HG03432 (cell line): ENCODE results near the gene GSTA3.
"Not testable (repeated sequence)": the region's sequence is repeated elsewhere in the genome, so short reads cannot be mapped to it uniquely, and the experiment has no call there.

Experiments used
- ATAC-seq: cut with Tn5 transposase; IDR thresholded peaks from one replicate; pipeline ENCODE4 v1.9.1; 2021; ENCODE audit warnings: mild to moderate bottlenecking, moderate library complexity; ENCODE audit not compliant: unreplicated experiment

The GSTA3 gene

GRCh38 chr6:52909531-52909930 lies at the start of gene GSTA3:
TSS of gene GSTA3 (minus strand) at chr6:52909698. CDS start at chr6:52905834, 3,864 bp downstream.
- ATAC-seq, result no peak

DNA sequence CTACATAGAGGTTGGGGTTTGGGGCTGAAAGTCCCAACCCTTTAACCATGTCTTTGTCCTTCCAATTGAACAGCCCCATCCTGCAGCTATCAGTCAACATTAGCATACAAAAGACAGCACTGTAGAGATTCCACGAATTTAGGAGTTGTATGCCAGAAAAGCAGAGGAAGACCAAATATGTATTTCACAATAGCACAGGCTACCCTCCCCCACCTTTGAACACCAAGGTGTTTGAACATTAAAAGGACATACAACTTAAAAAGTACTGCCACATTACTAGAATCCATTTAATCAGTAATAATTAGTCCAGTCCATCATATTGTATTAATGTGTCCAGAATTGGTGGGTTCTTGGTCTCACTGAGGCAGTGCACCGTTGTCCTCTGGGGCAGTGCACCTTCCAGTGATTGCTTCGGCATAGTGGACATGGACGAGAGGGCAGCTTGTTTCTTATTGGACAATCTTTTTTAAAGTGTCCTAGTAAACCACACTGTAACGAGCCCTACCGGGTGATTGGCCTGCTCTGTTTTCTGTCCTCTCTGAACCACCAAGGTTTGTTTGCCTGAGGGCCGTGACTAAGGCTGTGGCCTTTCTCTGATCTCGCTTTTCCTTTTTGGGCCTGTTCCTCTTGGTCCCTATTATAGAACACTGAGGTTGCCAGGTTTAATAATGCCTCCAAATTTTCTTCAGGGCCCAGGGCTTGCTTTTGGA lies 49.2 kb upstream of the GSTA3 start:
- ATAC-seq, result no peak

- no peak for ATAC-seq
These were observed 46.4 kb upstream of the GSTA3 start for GRCh38 chr6:52955871-52956270.

GRCh38 chr6:52953911-52954839 lies 44.7 kb upstream of the GSTA3 start:
- peak; percentile 68 for ATAC-seq

GRCh38 chr6:52946306-52946705 lies 36.8 kb upstream of the GSTA3 start:
- no peak for ATAC-seq

- ATAC-seq, result not testable (repeated sequence)
These were observed 33.3 kb upstream of the GSTA3 start for GRCh38 chr6:52942821-52943220.

DNA sequence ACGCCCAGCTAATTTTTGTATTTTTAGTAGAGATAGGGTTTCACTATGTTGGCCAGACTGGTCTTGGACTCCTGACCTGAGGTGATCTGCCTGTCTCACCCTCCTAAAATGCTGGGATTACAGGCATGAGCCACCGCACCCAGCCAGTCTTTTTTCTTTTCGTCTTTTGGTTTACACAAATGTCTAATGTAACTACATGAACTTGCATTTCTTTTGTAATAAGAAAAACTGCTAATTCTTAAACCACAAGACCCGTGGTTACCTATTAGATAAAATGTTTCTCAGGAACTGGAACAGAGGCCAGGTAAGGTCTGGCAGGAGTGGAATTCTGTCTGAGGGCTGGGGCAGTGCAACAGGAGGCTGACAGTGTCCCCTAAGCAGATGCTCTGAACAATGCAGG lies 32.7 kb upstream of the GSTA3 start:
- no peak for ATAC-seq

DNA sequence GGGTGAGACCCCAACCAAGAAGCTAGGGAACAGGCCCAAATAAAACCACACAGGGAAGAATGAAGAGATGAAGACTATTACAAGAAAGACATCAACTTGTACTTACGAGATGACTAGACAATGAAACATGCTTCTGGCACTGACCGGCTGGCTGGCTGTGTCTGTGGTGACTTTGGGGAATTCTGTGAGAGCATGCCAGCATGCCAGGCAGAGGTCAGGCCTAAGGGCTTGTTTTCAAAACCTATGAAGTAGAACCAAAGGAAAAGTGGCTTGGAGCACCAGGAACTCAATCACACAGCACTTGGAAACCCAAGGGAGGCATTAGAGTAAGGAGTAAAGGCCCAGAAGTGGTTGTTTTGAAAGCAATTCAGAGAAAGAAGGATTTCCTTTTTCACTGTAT lies 28.4 kb upstream of the GSTA3 start:
- ATAC-seq, result no peak

DNA sequence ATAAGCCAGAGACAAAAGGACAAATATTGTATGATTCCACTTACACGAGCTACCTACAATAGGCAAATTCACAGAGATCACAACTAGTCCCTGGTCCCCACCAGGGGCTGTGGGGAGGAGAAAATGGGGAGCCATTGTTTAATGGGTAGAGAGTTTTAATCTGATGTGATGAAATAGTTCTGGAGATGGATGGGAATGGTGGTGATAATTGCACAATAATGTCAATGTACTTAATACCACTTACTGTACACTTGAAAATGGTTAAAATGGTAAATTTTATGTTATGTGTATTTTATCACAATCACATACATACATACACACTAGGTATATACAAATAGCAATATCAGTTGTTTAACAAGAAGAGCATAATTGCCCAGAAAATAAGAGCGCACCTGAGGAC lies 24.3 kb upstream of the GSTA3 start:
- no peak for ATAC-seq

DNA sequence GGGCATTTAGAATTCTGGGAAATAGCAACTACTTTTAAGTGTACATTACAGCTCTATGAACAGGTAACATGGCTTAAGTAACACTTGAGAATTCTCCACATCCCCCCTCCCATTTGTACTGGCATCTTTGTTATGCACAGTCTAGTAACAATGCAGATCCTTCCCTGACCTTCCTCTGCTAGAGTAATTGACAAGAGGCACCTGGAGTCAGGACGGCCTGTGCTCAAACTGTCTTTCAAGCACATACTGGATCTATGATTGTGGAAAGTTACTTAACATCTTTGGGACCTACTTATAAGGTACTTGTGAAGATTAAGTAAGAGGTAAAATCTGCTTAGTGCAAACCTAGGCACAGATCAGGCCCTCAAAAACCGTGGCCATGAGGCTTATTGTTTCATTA lies 21.9 kb upstream of the GSTA3 start:
- ATAC-seq, result no peak

- no peak for ATAC-seq
These were observed 20.0 kb upstream of the GSTA3 start for GRCh38 chr6:52929321-52930164.

GRCh38 chr6:52927451-52927850 lies 18.0 kb upstream of the GSTA3 start:
- ATAC-seq, result no peak

DNA sequence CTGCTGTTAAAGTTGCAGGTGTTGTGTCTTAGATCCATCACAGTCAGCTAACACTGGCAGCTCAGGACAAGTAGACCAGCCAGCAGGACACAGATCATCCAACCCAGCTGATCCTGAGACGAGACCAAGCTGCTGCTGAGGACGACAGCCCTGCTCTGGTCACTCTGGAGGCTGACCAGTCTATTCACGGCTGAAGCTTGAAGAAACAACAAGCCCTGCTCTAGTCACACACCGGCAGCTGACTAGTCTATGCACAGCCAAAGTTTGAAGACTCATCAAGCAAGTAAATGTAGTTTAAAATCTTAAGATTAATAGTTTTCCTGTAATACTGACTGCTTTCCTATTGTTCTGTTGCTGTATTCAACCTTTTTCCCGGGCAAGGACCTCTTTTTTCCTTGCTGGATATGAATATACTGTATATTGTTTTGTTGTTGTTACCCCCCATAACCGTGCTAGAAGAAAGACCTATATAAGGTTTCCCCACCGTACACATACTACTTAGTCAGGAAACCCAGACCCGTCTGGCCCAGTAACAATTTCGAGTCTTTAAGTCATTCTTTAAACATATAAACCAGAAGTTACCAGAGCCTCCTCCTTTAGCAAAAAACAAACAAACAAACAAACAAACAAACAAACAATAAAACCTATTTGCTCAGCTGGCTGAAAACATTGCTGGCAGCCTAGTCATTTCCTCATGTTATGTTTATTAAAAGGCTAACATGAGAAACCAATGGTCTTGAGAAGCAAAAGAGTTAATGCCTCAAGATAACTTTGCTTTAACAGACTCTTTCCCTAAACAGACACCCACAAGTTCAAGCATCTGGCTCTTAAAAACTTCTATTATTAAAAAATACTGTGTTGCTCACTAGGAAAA lies 16.7 kb upstream of the GSTA3 start:
- ATAC-seq, result no peak

- ATAC-seq, result no peak
These were observed 15.5 kb upstream of the GSTA3 start for GRCh38 chr6:52925042-52925441.

GRCh38 chr6:52923689-52924088 lies 14.2 kb upstream of the GSTA3 start:
- ATAC-seq, result not testable (repeated sequence)

GRCh38 chr6:52922161-52922560 lies 12.7 kb upstream of the GSTA3 start:
- no peak for ATAC-seq

DNA sequence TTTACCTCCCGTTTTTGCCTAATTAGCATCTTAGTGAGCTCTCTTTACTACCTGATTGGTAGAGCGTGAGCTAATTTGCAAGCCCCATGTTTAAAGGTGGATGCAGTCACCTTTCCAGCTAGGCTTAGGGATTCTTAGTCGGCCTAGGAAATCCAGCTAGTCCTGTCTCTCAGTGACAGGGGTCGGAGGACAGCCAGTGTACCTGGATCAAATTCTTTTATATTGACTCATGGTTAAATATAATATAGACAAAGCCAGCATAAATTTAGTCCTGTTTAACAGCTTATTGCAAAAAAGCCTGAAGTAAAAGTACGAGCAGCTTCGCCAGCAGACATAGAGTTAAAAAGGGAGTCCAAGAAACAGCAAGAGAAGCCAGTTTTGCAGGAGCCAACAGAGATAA lies 12.2 kb upstream of the GSTA3 start:
- ATAC-seq, result no peak

DNA sequence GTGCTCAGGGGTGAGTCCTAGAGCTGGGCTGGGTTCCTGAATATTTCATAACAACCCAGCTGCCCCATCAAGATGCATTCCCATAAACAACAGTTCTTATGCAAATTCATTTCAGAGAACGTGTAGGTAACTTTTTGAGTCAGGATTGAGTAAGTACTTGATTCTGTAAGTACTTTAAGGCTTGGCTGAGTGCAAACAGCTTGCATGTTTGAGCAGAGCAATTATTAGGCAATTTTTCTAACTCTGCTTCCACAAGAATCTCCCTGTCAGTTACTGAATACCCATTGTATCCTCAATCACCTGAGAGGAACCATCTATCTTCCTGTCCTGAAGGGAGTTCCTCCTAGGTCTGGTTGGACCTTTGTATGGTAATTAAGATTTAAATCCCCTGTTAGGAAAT lies 10.0 kb upstream of the GSTA3 start:
- not testable (repeated sequence) for ATAC-seq

GRCh38 chr6:52918771-52919170 lies 9.3 kb upstream of the GSTA3 start:
- not testable (repeated sequence) for ATAC-seq

GRCh38 chr6:52918027-52918686 lies 8.7 kb upstream of the GSTA3 start:
- ATAC-seq, result not testable (repeated sequence)
